Testis (tissue), 2 donors: Measurements from ENCODE around the gene FASLG.

Experiments
- POLR2A ChIP-seq: fragments of 450-650 bp; IDR thresholded peaks from one replicate; pipeline ENCODE4 v1.6.1; 2017; ENCODE audit warnings: antibody characterized with exemption, mild to moderate bottlenecking, moderate library complexity
- TF ChIP-seq, protein P1 (sequence below), 3 experiments: fragments of 450-650 bp in 2 of 3; fragments of 200-600 bp in 1 of 3; sonication (generic) in 1 of 3; IDR thresholded peaks; one replicate each; pipeline ENCODE4 v1.5.1; 2016 to 2019; ENCODE audit warnings: antibody characterized with exemption in 3 of 3, mild to moderate bottlenecking in 2 of 3, moderate library complexity in 1 of 3

DNA sequence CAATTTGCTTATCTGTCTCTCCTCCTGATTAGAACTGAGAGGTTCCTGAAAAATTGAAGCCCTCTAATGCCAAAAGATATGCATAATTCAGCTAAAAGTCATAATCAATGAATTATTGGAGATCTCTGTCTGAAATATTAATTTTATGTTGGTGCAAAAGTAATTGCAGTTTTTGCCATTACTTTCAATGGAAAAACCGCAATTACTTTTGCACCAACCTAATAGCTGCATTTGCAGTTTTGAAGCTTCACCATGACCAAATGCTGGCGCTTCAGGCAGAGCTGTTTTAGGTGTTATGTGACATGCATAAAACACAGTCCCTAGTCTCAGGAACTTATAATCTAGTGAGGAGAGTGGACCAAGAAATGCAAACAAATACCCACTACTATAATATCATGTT is 29.7 kb upstream of the FASLG start:
- TF ChIP-seq, protein P1, sequence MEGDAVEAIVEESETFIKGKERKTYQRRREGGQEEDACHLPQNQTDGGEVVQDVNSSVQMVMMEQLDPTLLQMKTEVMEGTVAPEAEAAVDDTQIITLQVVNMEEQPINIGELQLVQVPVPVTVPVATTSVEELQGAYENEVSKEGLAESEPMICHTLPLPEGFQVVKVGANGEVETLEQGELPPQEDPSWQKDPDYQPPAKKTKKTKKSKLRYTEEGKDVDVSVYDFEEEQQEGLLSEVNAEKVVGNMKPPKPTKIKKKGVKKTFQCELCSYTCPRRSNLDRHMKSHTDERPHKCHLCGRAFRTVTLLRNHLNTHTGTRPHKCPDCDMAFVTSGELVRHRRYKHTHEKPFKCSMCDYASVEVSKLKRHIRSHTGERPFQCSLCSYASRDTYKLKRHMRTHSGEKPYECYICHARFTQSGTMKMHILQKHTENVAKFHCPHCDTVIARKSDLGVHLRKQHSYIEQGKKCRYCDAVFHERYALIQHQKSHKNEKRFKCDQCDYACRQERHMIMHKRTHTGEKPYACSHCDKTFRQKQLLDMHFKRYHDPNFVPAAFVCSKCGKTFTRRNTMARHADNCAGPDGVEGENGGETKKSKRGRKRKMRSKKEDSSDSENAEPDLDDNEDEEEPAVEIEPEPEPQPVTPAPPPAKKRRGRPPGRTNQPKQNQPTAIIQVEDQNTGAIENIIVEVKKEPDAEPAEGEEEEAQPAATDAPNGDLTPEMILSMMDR (IDR thresholded peaks at IDR 0.05), result no peak
- TF ChIP-seq POLR2A, result no peak
